HG03196 (cell line): ENCODE measurements around the gene NTSR1.

Experiments
- ATAC-seq: cut with Tn5 transposase; IDR thresholded peaks from one replicate; pipeline ENCODE4 v1.9.1; 2021; ENCODE audit not compliant: unreplicated experiment

Gene NTSR1

GRCh38 chr20:62723768-62724450 is 15.3 kb downstream of the NTSR1 start:
- no peak for ATAC-seq

DNA sequence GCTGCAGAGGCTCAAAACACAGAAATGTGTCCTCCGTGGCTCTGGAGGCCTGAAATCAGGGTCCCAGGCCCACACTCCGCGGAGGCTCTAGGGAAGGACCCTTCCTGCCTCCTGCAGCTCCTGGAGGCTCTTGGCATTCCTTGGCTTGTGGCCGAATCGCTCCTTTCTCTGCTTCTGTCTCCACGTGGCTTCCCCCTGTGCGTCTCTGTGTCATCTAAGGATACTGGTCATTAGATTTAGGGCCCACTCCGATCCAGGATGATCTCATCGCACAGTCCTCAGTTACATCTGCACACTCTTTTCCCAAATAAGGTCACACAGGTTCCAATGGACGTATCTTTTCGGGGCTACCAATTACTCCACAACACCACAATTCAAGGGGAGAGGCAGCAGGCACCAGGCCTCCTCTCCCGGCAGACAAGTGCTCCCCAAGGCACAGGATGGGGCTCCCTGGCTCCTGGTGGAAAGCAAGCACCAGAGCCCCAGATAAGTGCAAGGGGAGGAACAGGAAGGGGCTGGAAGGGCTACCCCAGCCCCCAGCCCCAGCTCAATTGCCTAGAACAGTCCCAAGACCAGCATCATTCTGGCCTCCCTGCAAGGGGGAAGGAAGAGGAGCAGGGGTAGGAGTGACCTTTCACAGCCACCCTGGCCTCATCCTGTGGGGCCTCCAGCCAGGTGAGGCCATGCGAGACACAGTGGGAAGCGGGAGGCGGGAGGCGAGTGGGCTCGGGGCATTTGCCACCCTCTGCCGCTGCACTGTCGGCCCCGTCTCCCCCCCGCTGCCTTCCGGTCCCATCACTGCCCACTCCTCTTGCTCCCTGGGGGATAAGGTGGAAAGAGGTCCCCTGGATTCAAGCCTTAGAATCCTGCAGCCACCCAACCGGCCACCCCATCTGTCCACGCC is 16.3 kb downstream of the NTSR1 start:
- ATAC-seq, result no peak

- ATAC-seq, result no peak
These were observed 17.1 kb downstream of the NTSR1 start for GRCh38 chr20:62725596-62726268.

GRCh38 chr20:62726276-62726675 is 17.6 kb downstream of the NTSR1 start:
- no peak for ATAC-seq

DNA sequence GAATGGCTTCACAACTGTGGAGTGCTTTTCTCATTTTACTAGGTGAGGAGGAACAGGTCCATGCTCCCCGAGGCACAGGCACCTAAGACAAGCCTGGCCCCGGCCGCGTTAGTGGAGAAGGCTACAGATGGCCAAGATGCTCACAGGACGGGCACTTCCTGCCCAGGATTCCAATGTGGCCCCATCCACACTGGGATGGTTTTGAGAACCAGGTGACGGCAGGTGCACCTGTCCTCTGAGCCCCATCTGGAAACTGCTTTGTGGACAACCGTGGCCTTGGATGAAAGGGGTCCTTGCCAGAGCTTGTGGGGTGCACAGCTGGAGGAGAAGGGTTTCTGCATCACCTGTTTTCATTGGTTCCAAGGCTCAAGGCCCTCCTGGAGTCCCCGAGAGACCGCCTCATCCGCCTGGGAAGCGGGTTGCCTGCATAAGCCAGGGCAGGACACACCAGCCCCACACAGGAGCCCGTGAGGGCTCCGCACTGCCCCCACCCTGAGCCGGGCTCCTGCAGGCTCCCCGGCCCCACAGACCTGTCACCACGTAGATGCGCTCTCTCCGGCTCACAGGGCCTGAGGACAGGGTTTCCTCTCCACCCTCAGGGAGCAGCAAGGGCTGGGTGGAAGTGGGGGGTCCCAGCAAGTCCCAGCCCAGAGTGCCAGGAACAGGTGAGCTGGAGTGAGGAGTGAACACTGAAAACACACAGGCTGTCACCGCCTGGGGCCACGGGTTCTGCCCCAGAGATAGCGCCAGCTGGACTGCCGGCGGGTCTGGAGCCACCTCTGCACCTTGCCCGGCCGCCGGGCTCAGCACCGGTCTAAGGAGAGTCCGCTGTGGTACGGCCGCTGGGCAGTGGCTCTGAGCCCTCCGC is 18.3 kb downstream of the NTSR1 start:
- no peak for ATAC-seq

DNA sequence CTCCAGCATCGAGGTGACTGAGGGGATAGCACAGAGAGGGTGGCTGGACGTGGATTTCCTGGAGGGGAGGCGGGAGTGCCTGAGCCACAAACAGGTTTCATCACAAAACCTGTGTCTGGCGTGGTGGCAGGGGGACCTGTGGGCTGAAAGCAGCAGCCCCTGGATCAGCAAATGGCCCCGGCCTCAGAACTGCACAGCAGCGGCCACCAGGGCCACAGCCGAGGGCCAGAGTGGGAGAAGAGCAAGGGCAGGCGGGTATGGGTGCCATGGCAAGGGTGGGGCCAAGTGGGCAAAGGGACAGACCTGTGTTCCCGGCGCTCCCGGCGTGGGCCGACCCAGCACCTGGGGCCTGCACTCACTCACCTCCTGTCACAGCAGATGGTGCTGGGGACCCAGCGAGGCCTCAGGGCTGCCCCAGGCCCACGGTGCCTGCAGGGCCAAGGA is 19.0 kb downstream of the NTSR1 start:
- ATAC-seq, result no peak

DNA sequence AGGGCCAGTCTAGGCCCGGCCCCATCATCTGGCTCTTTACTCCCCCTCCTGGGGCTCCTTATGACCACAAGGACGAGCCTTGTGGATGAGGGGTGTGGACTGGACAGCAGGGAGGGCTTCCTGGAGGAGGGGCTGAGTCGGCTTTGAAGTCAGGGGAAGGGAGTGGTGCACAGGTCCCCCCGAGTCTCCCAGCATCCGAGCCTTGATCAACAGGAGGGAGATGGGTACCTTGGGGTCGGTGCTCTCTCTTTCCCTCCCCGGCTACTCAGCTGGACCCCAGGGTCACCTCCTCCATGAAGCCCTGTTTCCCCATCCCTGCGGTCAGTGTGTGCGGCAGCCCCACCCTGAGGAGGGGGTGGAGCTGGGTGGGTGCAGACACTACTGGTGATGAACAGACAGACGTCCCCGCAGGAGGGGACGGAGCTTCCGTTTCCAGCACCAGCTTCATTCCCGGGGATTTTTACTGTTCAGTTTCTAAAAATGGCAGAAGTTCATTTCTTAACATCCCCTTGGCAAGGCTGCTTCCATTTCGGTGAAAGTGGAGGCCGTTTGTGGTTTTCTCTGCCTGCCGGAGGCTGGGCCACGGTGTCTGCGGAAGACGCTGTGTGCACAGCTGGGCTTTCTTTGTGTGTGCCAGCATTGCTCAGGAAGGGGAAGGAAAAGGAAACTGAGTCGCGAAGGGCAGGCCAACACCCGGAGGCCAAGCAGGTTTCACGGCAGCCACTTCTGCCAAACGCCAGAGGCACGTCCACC is 19.6 kb downstream of the NTSR1 start:
- no peak for ATAC-seq

- ATAC-seq, result no peak
These were observed 20.2 kb downstream of the NTSR1 start for GRCh38 chr20:62728781-62729300.

- ATAC-seq, result no peak
These were observed 21.8 kb downstream of the NTSR1 start for GRCh38 chr20:62730481-62730880.

- ATAC-seq, result no peak
These were observed 23.6 kb downstream of the NTSR1 start for GRCh38 chr20:62732031-62732760.

- ATAC-seq, result no peak
These were observed 24.3 kb downstream of the NTSR1 start for GRCh38 chr20:62732842-62733525.

GRCh38 chr20:62733526-62733842 is 24.8 kb downstream of the NTSR1 start:
- ATAC-seq, result no peak

DNA sequence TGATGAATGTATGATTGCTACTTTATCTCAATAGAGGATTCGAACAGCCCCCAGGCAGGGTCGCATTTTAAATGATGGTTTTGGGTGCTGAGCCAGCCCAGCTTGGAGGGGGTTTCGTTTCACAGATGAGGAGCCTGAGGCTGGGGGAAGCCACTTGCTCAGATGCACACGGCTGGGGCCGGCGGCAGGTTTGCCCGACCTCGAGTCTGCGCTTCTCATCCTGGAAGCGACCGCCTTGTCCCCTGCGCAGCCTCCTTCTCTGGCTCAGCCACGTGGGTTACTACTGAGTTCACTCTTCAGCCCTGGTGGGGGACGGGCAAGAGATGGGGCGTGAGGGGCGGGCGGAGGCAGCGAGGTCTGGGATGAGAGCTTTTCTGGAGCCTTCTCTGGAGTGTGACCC is 25.3 kb downstream of the NTSR1 start:
- ATAC-seq, result no peak

- ATAC-seq, result no peak
These were observed 25.7 kb downstream of the NTSR1 start for GRCh38 chr20:62734326-62734725.

- ATAC-seq, result no peak
These were observed 26.2 kb downstream of the NTSR1 start for GRCh38 chr20:62734881-62735280.

DNA sequence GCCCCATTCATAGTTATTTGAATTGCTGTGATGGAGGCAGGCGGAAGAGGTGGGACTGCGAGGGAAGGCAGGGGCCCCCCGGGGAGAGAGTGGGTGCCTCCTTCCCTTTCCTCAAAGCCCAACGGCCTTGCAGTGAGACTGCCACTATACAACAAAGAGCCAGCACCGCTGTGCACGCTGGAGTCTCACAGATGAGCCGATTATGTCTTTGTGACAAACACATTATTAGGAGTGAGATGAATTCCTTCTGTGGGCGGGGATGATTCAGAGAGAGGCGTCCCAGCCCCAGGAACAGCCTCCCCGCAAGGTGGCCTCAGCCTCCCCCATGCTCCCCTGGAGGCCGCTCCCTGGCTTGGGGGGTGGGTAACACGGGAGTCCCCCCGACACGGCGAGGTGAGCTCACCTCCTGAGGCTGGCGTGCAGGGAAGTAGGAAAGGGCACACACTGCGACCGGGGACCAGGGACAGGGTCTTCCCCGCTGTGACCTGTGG is 26.7 kb downstream of the NTSR1 start:
- ATAC-seq, result no peak

DNA sequence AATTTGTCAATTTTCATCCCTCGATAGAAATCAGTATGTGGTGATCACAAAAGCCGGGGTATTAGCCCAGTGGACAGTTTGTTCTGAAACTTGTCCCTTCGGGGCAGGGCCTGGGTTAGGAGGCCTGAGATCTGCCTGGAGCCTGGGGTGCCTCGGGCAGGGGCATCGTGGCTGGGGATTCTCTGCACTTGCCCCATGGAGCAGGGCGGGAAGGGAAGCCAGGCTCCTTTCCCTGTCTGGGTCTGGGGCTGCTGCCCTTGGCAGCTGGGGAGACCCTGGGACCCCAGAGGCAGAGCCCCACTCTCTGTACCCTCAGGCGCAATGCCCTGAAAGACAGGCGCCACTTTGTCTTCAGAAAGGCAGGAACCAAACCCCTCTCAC is 27.4 kb downstream of the NTSR1 start:
- no peak for ATAC-seq

DNA sequence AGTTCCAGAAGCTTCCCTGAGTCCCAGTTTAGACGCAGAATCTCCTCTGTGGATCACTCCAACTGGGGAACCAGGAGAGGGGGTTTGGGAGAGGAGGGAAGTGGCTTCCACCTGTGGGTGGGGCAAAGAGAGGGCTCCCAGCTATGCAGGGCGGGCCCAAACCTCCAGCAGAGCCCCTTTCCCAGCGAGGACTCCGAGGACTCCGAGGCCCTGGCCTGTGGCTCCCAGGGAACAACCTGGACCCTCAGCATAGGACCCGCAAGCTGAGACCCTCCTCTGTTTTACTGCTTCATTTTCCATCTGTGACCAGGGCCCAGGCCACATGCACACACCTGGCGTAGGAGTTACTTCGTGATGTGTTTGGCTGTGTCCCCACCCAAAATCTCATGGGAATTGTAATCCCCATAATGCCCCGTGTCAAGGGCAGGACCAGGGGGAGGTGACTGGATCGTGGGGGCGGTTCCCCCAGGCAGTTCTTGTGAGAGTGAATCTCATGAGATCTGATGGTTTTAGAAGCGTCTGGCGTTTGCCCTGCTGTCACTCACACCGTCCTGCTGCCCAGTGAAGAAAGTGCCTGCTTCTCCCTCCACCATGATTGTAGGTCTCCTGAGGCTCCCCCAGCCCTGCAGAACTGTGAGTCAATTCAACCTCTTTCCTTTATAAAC is 27.9 kb downstream of the NTSR1 start:
- no peak for ATAC-seq
